ENCODE measurements around the gene SLC4A4. TPM values are rescaled to one million over a fixed set of nuclear protein-coding genes. Genes with fewer than 3 reads are reported as not detected.

Gene SLC4A4
- total RNA-seq, 1 donor from 2014 or later: 281 TPM

GRCh38 chr4:71497078-71497477, 158.3 kb downstream of the SLC4A4 start:
- no peak for TF ChIP-seq CTCF (IDR thresholded peaks at IDR 0.05; ENCODE audit: unreplicated experiment)
- DNase-seq (ENCODE audit: low spot score, unreplicated experiment): no peak
- H3K27ac Mint-ChIP-seq: peak overlapping the region; percentile 19
- no peak overlapping the region for H3K4me3 Mint-ChIP-seq (ENCODE audit: low read depth)
- H3K4me1 Mint-ChIP-seq (ENCODE audit: low read depth): peaks cover 22% of the 10 kb centered on the region
- peaks cover 49% of the 10 kb centered on the region for H3K36me3 Mint-ChIP-seq (ENCODE audit: insufficient read depth)
- no peaks in the 10 kb centered on the region for H3K27me3 Mint-ChIP-seq
- peaks cover 4% of the 10 kb centered on the region for H3K9me3 Mint-ChIP-seq (ENCODE audit: low read depth)

- H3K4me1 Mint-ChIP-seq (ENCODE audit: low read depth): peaks cover 21% of the 10 kb centered on the region
- no peaks in the 10 kb centered on the region for H3K27me3 Mint-ChIP-seq
- peaks cover 4% of the 10 kb centered on the region for H3K9me3 Mint-ChIP-seq (ENCODE audit: low read depth)
- no peak for TF ChIP-seq CTCF (IDR thresholded peaks at IDR 0.05; ENCODE audit: unreplicated experiment)
- peaks cover 52% of the 10 kb centered on the region for H3K36me3 Mint-ChIP-seq (ENCODE audit: insufficient read depth)
- DNase-seq (ENCODE audit: low spot score, unreplicated experiment): no peak
- H3K27ac Mint-ChIP-seq: no peak overlapping the region
- no peak overlapping the region for H3K4me3 Mint-ChIP-seq (ENCODE audit: low read depth)
These were observed 159.2 kb downstream of the SLC4A4 start for GRCh38 chr4:71498002-71498401.

GRCh38 chr4:71498625-71499024, 159.8 kb downstream of the SLC4A4 start:
- no peak for TF ChIP-seq CTCF (IDR thresholded peaks at IDR 0.05; ENCODE audit: unreplicated experiment)
- peak overlapping the region; percentile 21 for H3K27ac Mint-ChIP-seq
- no peak overlapping the region for H3K4me3 Mint-ChIP-seq (ENCODE audit: low read depth)
- H3K4me1 Mint-ChIP-seq (ENCODE audit: low read depth): peaks cover 22% of the 10 kb centered on the region
- no peaks in the 10 kb centered on the region for H3K27me3 Mint-ChIP-seq
- H3K36me3 Mint-ChIP-seq (ENCODE audit: insufficient read depth): peaks cover 53% of the 10 kb centered on the region
- DNase-seq (ENCODE audit: low spot score, unreplicated experiment): no peak
- peaks cover 4% of the 10 kb centered on the region for H3K9me3 Mint-ChIP-seq (ENCODE audit: low read depth)

- Mint-ChIP-seq H3K9me3 (ENCODE audit: low read depth) (peaks cover 17% of the 10 kb centered on the region), H3K4me3 (ENCODE audit: low read depth) (no peak overlapping the region), H3K4me1 (ENCODE audit: low read depth) (peaks cover 14% of the 10 kb centered on the region), H3K27ac (no peak overlapping the region), H3K36me3 (ENCODE audit: insufficient read depth) (peaks cover 67% of the 10 kb centered on the region), H3K27me3 (no peaks in the 10 kb centered on the region)
- TF ChIP-seq CTCF (IDR thresholded peaks at IDR 0.05; ENCODE audit: unreplicated experiment): no peak
- DNase-seq (ENCODE audit: low spot score, unreplicated experiment): no peak
These were observed 163.2 kb downstream of the SLC4A4 start for GRCh38 chr4:71501992-71502391.

GRCh38 chr4:71518283-71518989, 179.6 kb downstream of the SLC4A4 start:
- peak overlapping the region; percentile 67 for H3K27ac Mint-ChIP-seq
- H3K4me1 Mint-ChIP-seq (ENCODE audit: low read depth): peaks cover 5% of the 10 kb centered on the region
- H3K27me3 Mint-ChIP-seq: no peaks in the 10 kb centered on the region
- H3K36me3 Mint-ChIP-seq (ENCODE audit: insufficient read depth): peaks cover 51% of the 10 kb centered on the region
- H3K9me3 Mint-ChIP-seq (ENCODE audit: low read depth): peaks cover 12% of the 10 kb centered on the region
- no peak for TF ChIP-seq CTCF (IDR thresholded peaks at IDR 0.05; ENCODE audit: unreplicated experiment)
- no peak for DNase-seq (ENCODE audit: low spot score, unreplicated experiment)
- H3K4me3 Mint-ChIP-seq (ENCODE audit: low read depth): no peak overlapping the region

Measured in progenitor cell of endocrine pancreas (in vitro differentiated cells).